HG03095 (cell line): ENCODE measurements around the gene BCKDHA.
"Not testable (repeated sequence)": the region's sequence is repeated elsewhere in the genome, so short reads cannot be mapped to it uniquely, and the experiment has no call there.

Experiments used
- ATAC-seq: cut with Tn5 transposase; IDR thresholded peaks from one replicate; pipeline ENCODE4 v1.9.1; 2021; ENCODE audit warnings: moderate library complexity; ENCODE audit not compliant: unreplicated experiment

Gene BCKDHA

GRCh38 chr19:41364524-41365391 lies 32.9 kb upstream of the BCKDHA start:
- ATAC-seq: no peak

GRCh38 chr19:41366089-41366488 lies 31.5 kb upstream of the BCKDHA start:
- ATAC-seq: no peak

- ATAC-seq: no peak
Observed at GRCh38 chr19:41367848-41368301, 29.7 kb upstream of the BCKDHA start.

GRCh38 chr19:41369769-41370168 lies 27.8 kb upstream of the BCKDHA start:
- ATAC-seq: no peak

- ATAC-seq: not testable (repeated sequence)
Observed at GRCh38 chr19:41371119-41371518, 26.5 kb upstream of the BCKDHA start.

- ATAC-seq: no peak
Observed at GRCh38 chr19:41371541-41371940, 26.1 kb upstream of the BCKDHA start.

- no peak for ATAC-seq
Observed at GRCh38 chr19:41372501-41372900, 25.1 kb upstream of the BCKDHA start.

- ATAC-seq: no peak
Observed at GRCh38 chr19:41373993-41374392, 23.6 kb upstream of the BCKDHA start.

GRCh38 chr19:41376241-41376997 lies 21.2 kb upstream of the BCKDHA start, which contains the start of gene TMEM91:
TSS of gene TMEM91 (plus strand) at chr19:41376533. CDS start at chr19:41378310, 1,777 bp downstream.
- ATAC-seq: no peak

GRCh38 chr19:41376998-41377365 lies 20.6 kb upstream of the BCKDHA start:
- no peak for ATAC-seq

- no peak for ATAC-seq
Observed at GRCh38 chr19:41377977-41378709, 19.5 kb upstream of the BCKDHA start.

- ATAC-seq: not testable (repeated sequence)
Observed at GRCh38 chr19:41381536-41381935, 16.1 kb upstream of the BCKDHA start.

GRCh38 chr19:41384351-41384750 lies 13.3 kb upstream of the BCKDHA start:
- ATAC-seq: no peak

- no peak for ATAC-seq
Observed at GRCh38 chr19:41386442-41386841, 11.2 kb upstream of the BCKDHA start.

GRCh38 chr19:41391618-41392017 lies 6.0 kb upstream of the BCKDHA start:
- ATAC-seq: no peak

- ATAC-seq: no peak
Observed at GRCh38 chr19:41392775-41393174, 4.8 kb upstream of the BCKDHA start.

- no peak for ATAC-seq
Observed at GRCh38 chr19:41395355-41395754, 2.3 kb upstream of the BCKDHA start.

GRCh38 chr19:41398050-41398418 lies 416 bp downstream of the BCKDHA start:
- ATAC-seq: no peak

- ATAC-seq: no peak
Observed at GRCh38 chr19:41398598-41398997, 980 bp downstream of the BCKDHA start.

- ATAC-seq: no peak
Observed at GRCh38 chr19:41399091-41399490, 1.5 kb downstream of the BCKDHA start.

- ATAC-seq: no peak
Observed at GRCh38 chr19:41399525-41399924, 1.9 kb downstream of the BCKDHA start.
